Measurements from ENCODE around the gene SH2D3A.
"Not testable (repeated sequence)": the region's sequence is repeated elsewhere in the genome, so short reads cannot be mapped to it uniquely, and the experiment has no call there.

The SH2D3A gene

GRCh38 chr19:6801485-6802086 lies 34.4 kb upstream of the SH2D3A start:
- TF ChIP-seq CTCF (IDR thresholded peaks at IDR 0.05; ENCODE audit: insufficient read depth, low read length, missing control alignments) = no peak
- ChIA-PET CTCF (interaction anchor here (1.1 kb wide), 1 partner anchor 62 kb away, joined by 6 read pairs; no protein-coding TSS in a partner anchor), POLR2A (no interaction called here)
- DNase-seq (ENCODE audit: low read depth, low spot score) = no peak
- H3K4me3 ChIP-seq (ENCODE audit: low read depth, low read length) = peak overlapping the region; percentile 23

- CTCF ChIA-PET = interaction anchor here (1.1 kb wide), 1 partner anchor 62 kb away, joined by 6 read pairs; no protein-coding TSS in a partner anchor
- POLR2A ChIA-PET = interaction anchor here (0.8 kb wide), 1 partner anchor 62 kb away, joined by 3 read pairs; no protein-coding TSS in a partner anchor
- no peak for TF ChIP-seq CTCF (IDR thresholded peaks at IDR 0.05; ENCODE audit: insufficient read depth, low read length, missing control alignments)
- DNase-seq (ENCODE audit: low read depth, low spot score) = peak; percentile 50
- peak overlapping the region; percentile 23 for H3K4me3 ChIP-seq (ENCODE audit: low read depth, low read length)
Measured at GRCh38 chr19:6800991-6801484, 33.8 kb upstream of the SH2D3A start.

- POLR2A ChIA-PET = interaction anchor here (0.8 kb wide), 1 partner anchor 62 kb away, joined by 3 read pairs; no protein-coding TSS in a partner anchor
- H3K4me3 ChIP-seq (ENCODE audit: low read depth, low read length); CTCF ChIA-PET; DNase-seq (ENCODE audit: low read depth, low spot score): not testable (repeated sequence)
Measured at GRCh38 chr19:6800160-6800790, 33.0 kb upstream of the SH2D3A start.

- POLR2A ChIA-PET = no interaction called here
- no peak overlapping the region for H3K4me3 ChIP-seq (ENCODE audit: low read depth, low read length)
- no peak for DNase-seq (ENCODE audit: low read depth, low spot score)
- no peak for TF ChIP-seq CTCF (IDR thresholded peaks at IDR 0.05; ENCODE audit: insufficient read depth, low read length, missing control alignments)
- CTCF ChIA-PET = interaction anchor here (1.0 kb wide), 1 partner anchor 67 kb away, joined by 3 read pairs; no protein-coding TSS in a partner anchor
Measured at GRCh38 chr19:6797646-6798045, 30.4 kb upstream of the SH2D3A start.

- TF ChIP-seq CTCF (IDR thresholded peaks at IDR 0.05; ENCODE audit: insufficient read depth, low read length, missing control alignments) = no peak
- no peak overlapping the region for H3K4me3 ChIP-seq (ENCODE audit: low read depth, low read length)
- no peak for DNase-seq (ENCODE audit: low read depth, low spot score)
- CTCF ChIA-PET = no interaction called here
- POLR2A ChIA-PET = no interaction called here
Measured at GRCh38 chr19:6796278-6796677, 29.0 kb upstream of the SH2D3A start.

- no peak for TF ChIP-seq CTCF (IDR thresholded peaks at IDR 0.05; ENCODE audit: insufficient read depth, low read length, missing control alignments)
- H3K4me3 ChIP-seq (ENCODE audit: low read depth, low read length) = no peak overlapping the region
- POLR2A ChIA-PET = no interaction called here
- CTCF ChIA-PET = no interaction called here
- no peak for DNase-seq (ENCODE audit: low read depth, low spot score)
Measured at GRCh38 chr19:6794686-6795431, 27.6 kb upstream of the SH2D3A start.
